ENCODE data around the gene CAMSAP1.

Gene CAMSAP1

GRCh38 chr9:135878528-135879236 is 28.7 kb downstream of the CAMSAP1 start:
- DNase-seq, result no peak

DNA sequence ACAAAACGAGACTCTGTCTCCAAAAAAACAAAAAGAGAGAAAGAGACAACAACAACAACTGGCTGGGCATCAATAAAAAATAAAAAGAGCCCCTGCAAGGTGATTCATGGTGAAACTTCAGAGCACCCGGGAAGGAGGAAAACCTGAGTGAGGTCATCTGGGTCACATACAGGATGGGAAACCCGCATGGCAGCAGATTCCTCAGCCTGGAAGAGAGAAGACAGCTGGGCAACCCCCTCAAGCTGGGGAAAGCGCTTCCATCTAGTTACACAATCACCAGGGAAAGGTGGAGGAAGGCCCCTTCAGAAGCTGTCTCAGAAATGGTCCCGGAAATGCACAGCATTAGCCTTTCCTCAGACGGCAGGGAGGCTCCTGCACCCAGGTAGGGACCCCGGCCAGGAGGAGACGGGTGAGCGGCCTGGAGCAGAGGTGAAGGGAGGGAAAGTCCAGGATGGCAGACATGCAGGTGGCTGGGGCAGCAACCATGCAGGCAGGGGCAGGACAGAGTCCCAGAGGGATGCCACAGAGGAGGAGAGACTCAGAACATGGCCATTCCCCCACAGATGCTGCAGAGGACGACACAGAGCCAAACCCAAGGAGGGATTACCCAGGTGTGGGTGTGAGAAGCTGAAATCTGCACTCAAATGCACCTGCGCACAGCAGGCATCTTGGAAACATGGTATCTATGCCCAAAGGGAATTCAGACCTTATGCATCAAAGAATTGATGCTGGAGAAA is 29.4 kb downstream of the CAMSAP1 start:
- DNase-seq, result no peak

DNA sequence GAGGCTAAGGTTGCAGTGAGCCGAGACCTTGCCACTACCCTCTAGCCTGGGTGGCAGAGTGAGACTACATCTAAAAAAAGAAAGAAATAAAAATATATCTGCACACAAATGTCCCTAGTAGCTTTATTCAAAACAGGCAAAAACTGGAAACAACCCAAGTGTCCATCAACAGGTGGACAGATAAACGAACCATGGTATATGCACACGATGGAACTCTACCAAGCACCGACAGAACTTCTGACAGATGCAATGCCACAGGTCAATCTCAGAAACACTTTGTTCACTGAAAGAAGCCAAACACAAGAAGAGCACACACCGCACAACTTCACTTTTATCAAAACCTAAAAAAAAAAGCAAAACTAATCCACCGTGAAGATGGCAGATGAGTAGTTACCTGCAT is 30.4 kb downstream of the CAMSAP1 start:
- no peak for DNase-seq

GRCh38 chr9:135874859-135875258 is 32.5 kb downstream of the CAMSAP1 start:
- DNase-seq, result no peak

GRCh38 chr9:135869909-135870308 is 37.4 kb downstream of the CAMSAP1 start:
- DNase-seq, result no peak

DNA sequence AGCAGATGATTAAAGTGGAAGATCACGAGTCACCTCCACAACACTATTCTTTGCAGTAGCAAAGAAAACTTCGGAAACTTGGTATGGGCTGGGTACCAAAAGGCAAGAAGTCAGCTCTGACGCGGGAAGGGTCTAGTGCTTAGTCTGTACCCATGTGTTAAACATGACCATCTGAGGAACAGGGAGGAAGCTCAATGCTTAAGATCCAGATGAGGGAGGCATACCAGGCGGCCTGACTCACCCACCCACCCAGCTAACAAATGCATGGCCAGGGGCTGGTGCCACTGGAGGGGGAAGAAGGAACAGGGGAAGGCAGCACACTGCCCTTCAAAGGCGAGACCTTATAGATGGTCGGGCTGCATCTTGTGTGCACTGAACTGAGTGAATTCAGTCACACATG is 41.8 kb downstream of the CAMSAP1 start:
- DNase-seq, result no peak

DNA sequence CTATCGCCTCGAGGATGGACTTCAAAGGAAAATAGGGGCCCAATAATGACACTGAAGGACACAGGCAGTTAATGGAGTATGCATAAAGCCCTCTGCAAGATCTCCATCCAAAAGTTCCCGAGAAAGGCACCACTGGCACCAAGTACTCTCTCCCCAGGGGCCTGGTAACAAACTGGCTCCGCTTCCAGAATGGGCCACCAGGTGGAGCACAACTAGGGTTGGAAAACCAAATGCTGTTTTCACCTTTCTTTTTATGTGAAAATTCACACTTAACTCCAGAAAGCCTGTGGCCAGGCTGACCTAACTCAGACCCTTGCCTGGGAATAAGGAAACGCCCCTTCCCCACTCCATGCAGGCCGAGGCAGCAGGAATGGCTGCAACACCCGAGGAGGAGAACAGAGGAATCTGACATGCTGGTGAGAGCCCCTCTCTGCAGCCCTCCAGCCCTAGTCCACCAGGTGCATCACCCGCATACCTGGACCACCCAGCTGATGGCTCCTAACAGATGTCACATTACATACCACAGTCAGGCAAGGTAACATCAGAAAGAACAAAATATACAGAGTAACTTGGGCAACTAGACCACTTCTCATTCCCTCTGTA is 42.8 kb downstream of the CAMSAP1 start:
- peak; percentile 80 for DNase-seq

DNA sequence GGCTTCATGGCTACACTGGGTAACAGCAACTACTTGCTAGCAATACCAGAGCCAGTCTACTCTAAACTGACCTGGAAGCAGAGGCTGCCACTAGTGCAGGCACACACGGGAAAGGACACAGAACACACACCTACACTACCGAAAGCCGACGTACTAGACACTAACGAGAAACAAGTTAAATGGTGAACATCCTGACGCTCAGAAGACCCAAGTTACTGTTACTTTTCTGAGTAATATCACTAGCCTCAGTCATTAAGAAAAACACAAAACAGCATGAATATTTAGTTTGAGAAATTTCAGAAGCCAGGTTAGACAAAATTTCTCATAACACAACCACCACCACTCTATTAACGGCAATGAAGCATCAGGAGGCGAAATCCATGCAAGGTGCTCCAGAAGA is 44.5 kb downstream of the CAMSAP1 start:
- DNase-seq, result no peak

DNA sequence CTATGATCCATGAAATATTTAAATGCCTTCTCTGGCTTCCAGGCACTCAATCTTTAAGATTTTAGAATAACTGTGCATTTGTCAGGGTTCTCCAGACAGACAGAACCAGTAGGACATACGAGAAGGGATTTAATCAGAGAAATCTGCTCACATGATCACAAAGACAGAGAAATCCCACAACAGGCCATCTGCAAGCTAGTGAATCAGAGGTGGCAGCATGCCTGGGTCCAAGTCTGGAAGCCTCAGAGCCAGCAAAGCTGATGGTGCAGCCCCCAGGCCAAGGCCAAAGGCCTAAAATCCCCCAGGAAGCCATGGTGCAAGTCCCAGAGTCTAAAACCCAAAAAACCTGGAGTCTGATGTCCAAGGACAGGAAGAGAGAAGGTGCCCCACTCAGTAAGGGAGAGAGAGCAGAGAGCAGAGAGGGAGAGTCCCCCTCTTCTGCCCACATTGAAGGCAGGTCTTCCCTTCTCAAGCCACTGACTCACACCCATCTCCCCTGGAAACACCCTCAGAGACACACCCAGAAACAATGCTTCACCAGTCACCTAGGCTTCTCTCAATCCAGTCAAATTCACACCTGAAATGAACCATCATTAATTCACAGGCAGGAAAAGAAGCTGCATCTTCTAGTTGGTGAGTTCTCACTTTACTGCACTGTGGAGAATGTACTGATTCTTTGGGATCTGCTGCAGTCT is 48.7 kb downstream of the CAMSAP1 start:
- DNase-seq, result no peak

GRCh38 chr9:135857843-135858242 is 49.5 kb downstream of the CAMSAP1 start:
- no peak for DNase-seq

DNA sequence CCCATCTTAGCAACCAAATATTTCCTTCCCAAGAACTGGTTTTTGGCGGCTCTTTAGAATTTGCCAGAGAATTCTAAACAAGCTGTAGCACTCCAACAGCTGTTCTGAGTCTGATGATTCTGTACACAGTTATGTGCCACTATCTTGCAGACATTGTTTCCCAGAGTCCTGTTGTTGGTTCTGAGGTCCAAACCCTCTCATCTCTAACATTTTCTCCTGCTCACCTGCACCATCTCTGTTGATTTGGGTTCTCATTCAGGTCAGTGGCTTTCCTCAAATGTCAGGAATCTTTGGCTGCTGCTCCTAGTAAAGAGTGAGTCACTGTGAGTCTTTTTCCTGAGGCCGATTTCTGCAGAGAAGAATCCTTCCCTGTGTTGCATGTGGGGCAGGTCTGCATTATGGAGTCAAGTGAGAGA is 50.0 kb downstream of the CAMSAP1 start:
- no peak for DNase-seq

DNA sequence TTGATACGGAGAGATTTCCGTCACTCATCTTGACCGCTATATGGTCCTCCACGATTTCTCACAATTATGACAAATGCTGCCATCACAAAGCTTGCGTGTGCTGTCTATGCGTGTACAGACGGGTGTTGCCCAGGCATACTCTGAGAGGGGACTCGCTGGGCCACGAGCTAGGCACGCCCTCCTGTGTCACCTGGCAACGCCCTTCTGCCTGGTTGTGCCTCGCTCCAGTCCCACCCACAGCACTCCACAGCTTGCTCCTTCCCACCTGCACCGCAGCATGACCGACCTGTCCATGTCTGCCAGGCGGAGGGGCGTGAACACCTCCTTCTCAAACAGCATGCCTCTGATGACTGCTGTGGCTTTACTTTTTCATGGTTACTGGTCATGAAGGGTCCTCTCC is 55.6 kb downstream of the CAMSAP1 start:
- no peak for DNase-seq

DNA sequence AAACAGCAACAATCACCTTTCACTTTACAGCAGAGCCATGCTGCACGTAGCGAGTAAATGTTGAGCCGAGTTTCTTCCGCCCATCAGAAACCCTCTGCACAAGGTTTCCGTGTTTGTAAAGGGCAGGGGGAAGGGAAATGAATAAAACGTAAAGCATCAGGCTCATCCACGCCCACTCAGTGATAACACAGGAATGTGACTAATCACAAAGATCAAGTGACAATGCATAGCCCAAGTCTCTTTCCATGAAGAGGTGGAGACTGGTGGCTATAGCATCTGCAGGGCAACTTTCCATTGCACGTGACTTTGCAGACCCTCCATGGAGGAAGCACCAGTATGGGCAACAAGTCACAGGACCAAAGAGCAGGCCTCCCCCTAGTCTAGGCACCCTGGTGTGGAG is 56.6 kb downstream of the CAMSAP1 start:
- DNase-seq, result no peak

DNA sequence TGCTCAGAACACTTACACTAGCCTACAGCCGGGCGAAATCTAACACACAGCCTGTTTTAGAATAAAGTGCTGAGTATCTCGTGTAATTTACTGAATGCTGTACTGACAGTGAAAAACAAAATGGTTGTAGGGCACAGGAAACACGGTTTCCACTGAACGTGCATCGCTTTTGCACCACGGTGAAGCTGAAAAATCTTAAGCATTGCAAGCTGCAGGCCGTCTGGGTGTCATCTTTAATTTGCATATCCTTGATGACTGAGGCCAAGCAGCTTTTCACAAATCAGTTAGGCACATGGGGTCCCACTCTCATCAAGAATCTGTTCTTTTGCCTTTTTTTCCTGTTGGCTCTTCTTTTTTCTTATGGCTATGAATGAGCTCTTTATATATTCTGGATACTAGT is 58.2 kb downstream of the CAMSAP1 start:
- DNase-seq, result no peak

GRCh38 chr9:135848341-135849047 is 58.9 kb downstream of the CAMSAP1 start:
- DNase-seq, result no peak

GRCh38 chr9:135847833-135848232 is 59.5 kb downstream of the CAMSAP1 start:
- DNase-seq, result no peak

DNA sequence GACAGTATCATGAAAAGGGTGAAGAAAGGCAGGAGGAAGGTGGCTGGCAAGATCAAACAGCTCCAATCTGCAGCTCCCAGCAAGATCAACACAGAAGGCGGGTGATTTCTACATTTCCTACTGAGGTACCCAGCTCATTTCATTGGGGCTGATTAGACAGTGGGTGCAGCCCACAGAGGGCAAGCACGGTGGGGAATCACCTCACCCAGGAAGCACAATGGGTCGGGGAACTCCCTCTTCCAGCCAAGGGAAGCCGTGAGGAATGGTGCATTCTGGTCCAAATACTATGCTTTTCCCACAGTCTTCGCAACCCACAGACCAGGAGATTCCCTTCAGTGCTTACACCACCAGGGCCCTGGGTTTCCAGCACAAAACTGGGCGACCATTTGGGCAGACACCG is 66.8 kb downstream of the CAMSAP1 start:
- no peak for DNase-seq

- DNase-seq, result no peak
Observed at GRCh38 chr9:135840107-135840506, 67.2 kb downstream of the CAMSAP1 start.

- DNase-seq, result no peak
Observed at GRCh38 chr9:135839516-135839915, 67.8 kb downstream of the CAMSAP1 start.

- no peak for DNase-seq
Observed at GRCh38 chr9:135835131-135835530, 72.2 kb downstream of the CAMSAP1 start.

GRCh38 chr9:135833864-135834263 is 73.5 kb downstream of the CAMSAP1 start:
- no peak for DNase-seq

DNA sequence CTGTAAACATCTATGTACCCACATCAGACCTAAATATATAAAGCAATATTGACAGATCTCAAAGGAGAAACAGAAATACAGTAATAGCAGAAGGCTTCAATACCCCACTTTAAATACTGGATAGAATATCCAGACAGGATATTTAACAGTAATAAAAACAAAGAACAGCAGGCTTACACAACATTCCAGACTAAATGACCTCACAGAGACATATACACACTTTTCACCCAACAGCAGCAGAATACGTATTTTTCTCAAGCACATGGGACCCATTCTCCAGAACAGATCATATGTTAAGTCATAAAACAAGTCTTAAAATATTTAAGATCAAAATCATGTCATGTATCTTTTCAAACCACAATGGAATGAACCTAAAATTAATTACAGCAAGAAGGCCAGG is 76.8 kb downstream of the CAMSAP1 start:
- DNase-seq, result no peak

DNA sequence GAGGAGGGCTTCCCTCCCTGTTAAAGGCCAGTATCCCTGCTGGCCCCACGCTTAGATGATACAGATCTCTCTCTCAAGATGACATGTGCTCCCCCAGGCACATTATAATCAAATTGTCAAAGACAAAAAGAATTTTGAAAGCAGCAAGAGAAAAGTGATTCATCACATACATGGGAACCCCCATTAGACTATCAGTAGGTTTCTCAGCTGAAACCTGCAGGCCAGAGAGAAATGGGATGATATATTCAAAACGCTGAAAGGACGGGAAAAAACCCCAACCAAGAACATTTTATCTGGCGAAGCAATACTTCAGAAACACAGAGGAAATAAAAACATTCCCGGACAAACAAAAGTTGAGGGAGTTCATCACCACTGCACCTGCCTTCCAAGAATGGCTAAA is 78.7 kb downstream of the CAMSAP1 start:
- DNase-seq, result no peak
